ENCODE data around the gene CGB8.
"Not testable (repeated sequence)": the region's sequence is repeated elsewhere in the genome, so short reads cannot be mapped to it uniquely, and the experiment has no call there.

Gene CGB8

DNA sequence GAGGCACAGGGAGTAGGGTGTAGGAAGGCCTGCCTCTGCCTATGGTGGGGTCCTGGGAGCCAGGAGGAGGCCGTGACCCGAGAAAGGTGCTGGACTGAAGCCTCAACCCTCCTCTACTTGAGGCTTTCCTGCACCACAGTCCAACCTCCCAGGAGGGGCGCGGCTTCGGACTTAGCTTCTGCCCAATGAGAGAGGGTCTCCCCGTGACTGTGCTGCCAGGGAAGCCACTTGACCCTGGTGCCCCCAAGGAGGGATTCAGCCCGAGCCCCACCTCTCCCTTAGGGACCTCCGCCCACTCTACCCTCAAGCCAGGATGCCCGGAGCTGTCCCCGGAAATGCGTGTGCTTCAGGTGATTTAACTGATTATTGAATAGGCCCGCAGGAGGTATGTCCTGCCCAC, at the start of gene CGB8:
Gene CGB8, minus strand, starts transcription at position 101 of the 400 bp plus-strand sequence. CDS start 372 bp downstream, outside the sequence.
- not testable (repeated sequence) for H3K9me3 ChIP-seq (ENCODE audit: severe bottlenecking); DNase-seq (ENCODE audit: low spot score); H3K27ac ChIP-seq (ENCODE audit: poor library complexity, severe bottlenecking); ATAC-seq (ENCODE audit: low read depth); H3K36me3 ChIP-seq (ENCODE audit: low read depth); H3K27me3 ChIP-seq (ENCODE audit: insufficient read depth, poor library complexity, severe bottlenecking); H3K4me3 ChIP-seq (ENCODE audit: severe bottlenecking); H3K4me1 ChIP-seq (ENCODE audit: insufficient read depth, poor library complexity, severe bottlenecking)

DNA sequence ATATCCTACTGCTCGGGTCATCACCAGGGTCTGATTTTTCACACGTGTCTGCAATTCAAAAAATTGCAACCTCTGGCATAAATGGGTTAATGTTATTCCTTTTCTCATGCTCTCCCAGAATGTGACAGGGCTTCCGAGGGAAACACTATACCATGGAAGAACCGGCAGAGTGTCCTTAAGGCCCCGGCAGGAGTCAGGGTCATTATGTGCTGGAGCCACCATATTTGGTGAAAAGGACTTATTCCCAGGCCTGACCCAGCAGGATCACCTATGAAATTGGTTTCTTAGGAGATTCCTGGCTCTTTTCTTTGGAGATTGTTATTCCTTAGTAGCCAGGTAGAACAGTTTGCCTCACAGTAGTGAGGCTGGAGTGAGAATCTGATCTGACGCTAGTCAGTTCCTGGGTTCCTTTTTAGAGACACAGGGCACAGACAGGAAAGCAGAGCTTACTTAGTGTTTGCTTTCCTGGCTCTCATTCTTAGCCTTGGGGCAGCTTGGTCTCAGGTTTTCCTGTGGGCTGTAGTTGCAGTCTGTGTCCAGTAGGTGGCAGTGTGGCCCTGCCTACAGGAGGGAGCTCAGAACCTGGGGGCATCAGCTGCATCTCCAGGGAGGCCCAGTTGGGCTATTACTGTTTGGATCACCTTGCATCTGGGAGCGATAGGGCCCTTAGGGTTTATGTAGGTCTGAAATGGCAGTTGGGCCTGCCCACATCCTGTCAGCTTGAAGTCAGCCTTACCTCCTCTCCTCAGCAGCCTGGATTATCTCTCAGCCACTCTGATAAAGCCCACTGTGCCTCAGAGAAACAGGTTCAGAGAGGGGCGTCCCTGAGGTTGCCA, 48.8 kb upstream of the CGB8 start:
- no peaks in the 10 kb centered on the region for H3K9me3 ChIP-seq (ENCODE audit: severe bottlenecking)
- peaks cover 85% of the 10 kb centered on the region for H3K36me3 ChIP-seq (ENCODE audit: low read depth)

GRCh38 chr19:49094505-49095482, 45.9 kb upstream of the CGB8 start:
- ATAC-seq (ENCODE audit: low read depth): no peak
- H3K36me3 ChIP-seq (ENCODE audit: low read depth): peaks cover 95% of the 10 kb centered on the region
- no peak overlapping the region for H3K27ac ChIP-seq (ENCODE audit: poor library complexity, severe bottlenecking)
- H3K4me3 ChIP-seq (ENCODE audit: severe bottlenecking): no peak overlapping the region
- H3K4me1 ChIP-seq (ENCODE audit: insufficient read depth, poor library complexity, severe bottlenecking): peaks cover 7% of the 10 kb centered on the region
- no peaks in the 10 kb centered on the region for H3K27me3 ChIP-seq (ENCODE audit: insufficient read depth, poor library complexity, severe bottlenecking)
- no peaks in the 10 kb centered on the region for H3K9me3 ChIP-seq (ENCODE audit: severe bottlenecking)
- DNase-seq (ENCODE audit: low spot score): no peak
- TF ChIP-seq, protein P1, sequence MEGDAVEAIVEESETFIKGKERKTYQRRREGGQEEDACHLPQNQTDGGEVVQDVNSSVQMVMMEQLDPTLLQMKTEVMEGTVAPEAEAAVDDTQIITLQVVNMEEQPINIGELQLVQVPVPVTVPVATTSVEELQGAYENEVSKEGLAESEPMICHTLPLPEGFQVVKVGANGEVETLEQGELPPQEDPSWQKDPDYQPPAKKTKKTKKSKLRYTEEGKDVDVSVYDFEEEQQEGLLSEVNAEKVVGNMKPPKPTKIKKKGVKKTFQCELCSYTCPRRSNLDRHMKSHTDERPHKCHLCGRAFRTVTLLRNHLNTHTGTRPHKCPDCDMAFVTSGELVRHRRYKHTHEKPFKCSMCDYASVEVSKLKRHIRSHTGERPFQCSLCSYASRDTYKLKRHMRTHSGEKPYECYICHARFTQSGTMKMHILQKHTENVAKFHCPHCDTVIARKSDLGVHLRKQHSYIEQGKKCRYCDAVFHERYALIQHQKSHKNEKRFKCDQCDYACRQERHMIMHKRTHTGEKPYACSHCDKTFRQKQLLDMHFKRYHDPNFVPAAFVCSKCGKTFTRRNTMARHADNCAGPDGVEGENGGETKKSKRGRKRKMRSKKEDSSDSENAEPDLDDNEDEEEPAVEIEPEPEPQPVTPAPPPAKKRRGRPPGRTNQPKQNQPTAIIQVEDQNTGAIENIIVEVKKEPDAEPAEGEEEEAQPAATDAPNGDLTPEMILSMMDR (IDR thresholded peaks at IDR 0.05; ENCODE audit: poor library complexity, severe bottlenecking): no peak

More for the DNA sequence above, 48.8 kb upstream of the CGB8 start:
- Histone ChIP-seq H3K4me3 (ENCODE audit: severe bottlenecking) (no peak overlapping the region), H3K27ac (ENCODE audit: poor library complexity, severe bottlenecking) (no peak overlapping the region), H3K4me1 (ENCODE audit: insufficient read depth, poor library complexity, severe bottlenecking) (peaks cover 7% of the 10 kb centered on the region), H3K27me3 (ENCODE audit: insufficient read depth, poor library complexity, severe bottlenecking) (no peaks in the 10 kb centered on the region)
- DNase-seq (ENCODE audit: low spot score) (no peak), ATAC-seq (ENCODE audit: low read depth) (peak; percentile 80)
- TF ChIP-seq, protein P1 (IDR thresholded peaks at IDR 0.05; ENCODE audit: poor library complexity, severe bottlenecking): peak; percentile 96

DNA sequence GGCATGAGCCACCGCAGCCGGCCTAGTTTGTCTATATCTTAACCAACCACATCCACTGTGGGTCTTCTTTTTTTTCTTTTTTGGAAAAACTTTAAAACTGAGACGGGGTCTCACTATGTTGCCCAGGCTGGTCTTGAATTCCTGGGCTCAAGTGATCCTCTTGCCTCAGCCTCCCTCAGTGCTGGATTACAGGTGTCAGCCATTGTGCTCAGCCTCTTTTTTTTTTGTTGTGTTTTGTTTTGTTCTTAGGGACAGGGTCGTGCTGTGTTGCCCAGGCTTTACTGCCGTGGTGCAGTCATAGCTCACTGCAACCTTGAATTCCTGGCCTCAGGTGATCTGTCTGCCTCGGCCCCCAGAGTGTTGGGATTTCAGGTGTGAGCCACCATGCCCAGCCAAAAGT, 43.8 kb upstream of the CGB8 start:
- Histone ChIP-seq H3K27me3 (ENCODE audit: insufficient read depth, poor library complexity, severe bottlenecking) (no peaks in the 10 kb centered on the region), H3K27ac (ENCODE audit: poor library complexity, severe bottlenecking) (no peak overlapping the region), H3K4me1 (ENCODE audit: insufficient read depth, poor library complexity, severe bottlenecking) (peaks cover 7% of the 10 kb centered on the region), H3K9me3 (ENCODE audit: severe bottlenecking) (no peaks in the 10 kb centered on the region), H3K4me3 (ENCODE audit: severe bottlenecking) (no peak overlapping the region), H3K36me3 (ENCODE audit: low read depth) (peaks cover 92% of the 10 kb centered on the region)
- DNase-seq (ENCODE audit: low spot score) (no peak), ATAC-seq (ENCODE audit: low read depth) (no peak)
- TF ChIP-seq, protein P1 (IDR thresholded peaks at IDR 0.05; ENCODE audit: poor library complexity, severe bottlenecking): no peak

GRCh38 chr19:49091391-49092038, 42.6 kb upstream of the CGB8 start:
- H3K4me3 ChIP-seq (ENCODE audit: severe bottlenecking): no peak overlapping the region
- H3K9me3 ChIP-seq (ENCODE audit: severe bottlenecking): no peaks in the 10 kb centered on the region
- ATAC-seq (ENCODE audit: low read depth): no peak
- H3K4me1 ChIP-seq (ENCODE audit: insufficient read depth, poor library complexity, severe bottlenecking): peaks cover under 1% of the 10 kb centered on the region
- no peaks in the 10 kb centered on the region for H3K27me3 ChIP-seq (ENCODE audit: insufficient read depth, poor library complexity, severe bottlenecking)
- TF ChIP-seq, protein P1 (IDR thresholded peaks at IDR 0.05; ENCODE audit: poor library complexity, severe bottlenecking): no peak
- DNase-seq (ENCODE audit: low spot score): no peak
- no peak overlapping the region for H3K27ac ChIP-seq (ENCODE audit: poor library complexity, severe bottlenecking)
- H3K36me3 ChIP-seq (ENCODE audit: low read depth): peaks cover 92% of the 10 kb centered on the region

All from RWPE2 (cell line).